HG03039 (cell line): ENCODE data around the gene SQOR.

ENCODE experiments used
- ATAC-seq: cut with Tn5 transposase; IDR thresholded peaks from one replicate; pipeline ENCODE4 v1.9.1; 2021; ENCODE audit warnings: mild to moderate bottlenecking, moderate library complexity; ENCODE audit not compliant: unreplicated experiment

SQOR gene

GRCh38 chr15:45657764-45658545 lies 23.1 kb downstream of the SQOR start:
- ATAC-seq: no peak

- ATAC-seq: no peak
These were observed 25.6 kb downstream of the SQOR start for GRCh38 chr15:45660231-45660979.

GRCh38 chr15:45662375-45662774 lies 27.5 kb downstream of the SQOR start:
- no peak for ATAC-seq

GRCh38 chr15:45664451-45664850 lies 29.6 kb downstream of the SQOR start:
- no peak for ATAC-seq

GRCh38 chr15:45665261-45665660 lies 30.4 kb downstream of the SQOR start:
- ATAC-seq: no peak

GRCh38 chr15:45666119-45666875 lies 31.5 kb downstream of the SQOR start:
- ATAC-seq: no peak

GRCh38 chr15:45667002-45667401 lies 32.2 kb downstream of the SQOR start:
- no peak for ATAC-seq

GRCh38 chr15:45668386-45668785 lies 33.6 kb downstream of the SQOR start:
- ATAC-seq: no peak

GRCh38 chr15:45669422-45669821 lies 34.6 kb downstream of the SQOR start:
- no peak for ATAC-seq

- ATAC-seq: no peak
These were observed 35.3 kb downstream of the SQOR start for GRCh38 chr15:45670091-45670490.

- no peak for ATAC-seq
These were observed 35.7 kb downstream of the SQOR start for GRCh38 chr15:45670511-45670910.

GRCh38 chr15:45674677-45675076 lies 39.8 kb downstream of the SQOR start:
- no peak for ATAC-seq

GRCh38 chr15:45677797-45678196 lies 43.0 kb downstream of the SQOR start:
- no peak for ATAC-seq

GRCh38 chr15:45678459-45679178 lies 43.8 kb downstream of the SQOR start:
- no peak for ATAC-seq

- no peak for ATAC-seq
These were observed 49.7 kb downstream of the SQOR start for GRCh38 chr15:45684533-45684932.

- no peak for ATAC-seq
These were observed 54.8 kb downstream of the SQOR start for GRCh38 chr15:45689616-45690015.

- ATAC-seq: no peak
These were observed 55.9 kb downstream of the SQOR start for GRCh38 chr15:45690581-45691260.

- ATAC-seq: no peak
These were observed 66.3 kb downstream of the SQOR start for GRCh38 chr15:45701108-45701507.

GRCh38 chr15:45702041-45702440 lies 67.2 kb downstream of the SQOR start:
- ATAC-seq: no peak

- ATAC-seq: no peak
These were observed 69.0 kb downstream of the SQOR start for GRCh38 chr15:45703670-45704328.
